K562 (cell line): ENCODE results near the gene GDF2. TPM values are rescaled to one million over a fixed set of nuclear protein-coding genes. Genes with fewer than 3 reads are reported as not detected.

Experiments
- FOXJ2 ChIP-seq: fragments of 200-800 bp; sonication (Bioruptor generic); IDR thresholded peaks from 2 replicates; pipeline ENCODE4 v1.6.1; 2016; ENCODE audit warnings: missing genetic modification characterization, missing compliant biosample characterization
- KHSRP ChIP-seq: fragments of 450-650 bp; IDR thresholded peaks from 2 replicates; pipeline ENCODE4 v1.6.1; 2017
- KLF16 ChIP-seq: IDR thresholded peaks from 2 replicates; pipeline ENCODE4 v1.6.1; 2016; ENCODE audit warnings: antibody characterized with exemption
- MYBL2 ChIP-seq, 2 experiments: fragments of 450-650 bp in 1 of 2; sonication (generic) in 1 of 2; formaldehyde crosslinking in 1 of 2; IDR thresholded peaks; 2 replicates each; pipeline versions ENCODE4 v1.6.1 to v1.8.1; 2017 to 2022; ENCODE audit warnings: borderline replicate concordance in 1 of 2, inconsistent platforms in 1 of 2, low read depth in 1 of 2, mild to moderate bottlenecking in 1 of 2, missing genetic modification reagents in 1 of 2, moderate library complexity in 1 of 2
- NR2F6 ChIP-seq: fragments of 450-650 bp; formaldehyde crosslinking; IDR thresholded peaks from 2 replicates; pipeline ENCODE4 v1.4.0; 2020; ENCODE audit warnings: mild to moderate bottlenecking
- POLR2A ChIP-seq: fragments of 450-650 bp; conservative IDR thresholded peaks from 2 replicates; pipeline ENCODE4 v1.6.1; 2016
- POLR2AphosphoS2 ChIP-seq: IDR thresholded peaks from 2 replicates; pipeline ENCODE4 v1.6.1; 2012; ENCODE audit warnings: low read length, improper control_type of control experiment
- PPARD ChIP-seq: fragments of 250-450 bp; sonication (Bioruptor Pico); IDR thresholded peaks from 2 replicates; pipeline ENCODE4 v1.8.0; 2022; ENCODE audit warnings: inconsistent platforms, mild to moderate bottlenecking, moderate library complexity
- RCOR1 ChIP-seq, 2 experiments: IDR thresholded peaks; 2 replicates each; pipeline ENCODE4 v1.6.1; 2012; ENCODE audit warnings: low read depth in 2 of 2, low read length in 2 of 2, borderline replicate concordance in 1 of 2, improper control_type of control experiment in 1 of 2
- SMC3 ChIP-seq: conservative IDR thresholded peaks from 2 replicates; pipeline ENCODE4 v1.6.1; 2011; ENCODE audit warnings: low read depth, low read length, improper control_type of control experiment; ENCODE audit not compliant: insufficient read depth
- SRSF1 ChIP-seq: fragments of 200-400 bp; formaldehyde crosslinking; IDR thresholded peaks from 2 replicates; pipeline ENCODE4 v1.6.1; 2017; ENCODE audit warnings: mild to moderate bottlenecking, low read depth, low read length, moderate library complexity
- SRSF9 ChIP-seq: fragments of 200-400 bp; formaldehyde crosslinking; IDR thresholded peaks from 2 replicates; pipeline ENCODE4 v1.6.1; 2017; ENCODE audit warnings: low read depth, low read length, borderline replicate concordance
- STAT5A ChIP-seq: IDR thresholded peaks from 2 replicates; pipeline ENCODE4 v1.6.1; 2012; ENCODE audit warnings: low read length, inconsistent platforms, borderline replicate concordance
- ZKSCAN3 ChIP-seq: fragments of 250-450 bp; sonication (Bioruptor Pico); IDR thresholded peaks from 2 replicates; pipeline ENCODE4 v1.4.0; 2020
- ZNF311 ChIP-seq: fragments of 250-450 bp; sonication (Bioruptor Pico); IDR thresholded peaks from 2 replicates; pipeline ENCODE4 v1.4.0; 2020; ENCODE audit warnings: mild to moderate bottlenecking, moderate library complexity
- ZNF316 ChIP-seq: fragments of 450-650 bp; IDR thresholded peaks from 2 replicates; pipeline ENCODE4 v1.6.1; 2016
- ZNF407 ChIP-seq: fragments of 450-650 bp; IDR thresholded peaks from 2 replicates; pipeline ENCODE4 v1.6.1; 2016; ENCODE audit warnings: low read depth
- ZNF717 ChIP-seq: fragments of 250-450 bp; sonication (Bioruptor Pico); IDR thresholded peaks from 2 replicates; pipeline ENCODE4 v1.5.0; 2021
- polyA plus RNA-seq, 8 experiments: library from polyadenylated mRNA; depleted of rRNA in 4 of 8; stranded (reverse) in 5 of 8; unstranded in 3 of 8; fragments of >200 nt; fragmentation: Nextera tagmentation in 2 of 8; fragmentation: Illumina TruSeq in 1 of 8; extraction: Ambion mirVana in 2 of 8; extraction: Trizol in 1 of 8; gene quantifications; 2 replicates each; pipeline versions ENCODE4 v1.2.1 to v1.2.3, GENCODE V29; 2011 to 2014; ENCODE audit warnings: inconsistent platforms in 1 of 8, missing spikeins in 1 of 8
- total RNA-seq, 7 experiments: library from RNA; depleted of rRNA in 6 of 7; stranded (reverse); fragments of >200 nt in 6 of 7; fragmentation: Illumina TruSeq in 2 of 7; extraction: Trizol in 2 of 7; gene quantifications; 2 replicates each; pipeline versions ENCODE4 v1.2.1 to v1.2.3, GENCODE V29; 2011 to 2021; ENCODE audit warnings: low replicate concordance in 1 of 7
- TF ChIP-seq, protein P1 (sequence below): sonication (generic); formaldehyde crosslinking; IDR thresholded peaks from 2 replicates; pipeline ENCODE4 v1.8.0; 2023; ENCODE audit warnings: mild to moderate bottlenecking, missing genetic modification reagents
- TF ChIP-seq, protein P2 (sequence below): sonication (generic); formaldehyde crosslinking; IDR thresholded peaks from 2 replicates; pipeline ENCODE4 v1.5.0; 2020; ENCODE audit warnings: missing genetic modification reagents

The GDF2 gene
- total and polyA plus RNA-seq, 9 of the 15 experiments (the other 6 are each of a cell fraction or from before 2014, with no cell fraction given) = 0.08 to 0.58 (median 0.27) TPM; not detected in 2

GRCh38 chr10:47306387-47307210 lies 15.7 kb upstream of the GDF2 start (continued):
- TF ChIP-seq ZNF407 = peak; percentile 48; the same call in 1 of the 2 replicates
- no peak for TF ChIP-seq ZKSCAN3 (CRISPR knock-in tag)
- no peak for TF ChIP-seq STAT5A
- peak; percentile 54 to 95; a peak in 2 of 4 replicates for TF ChIP-seq RCOR1 (IDR thresholded peaks at IDR 0.05; ENCODE audit: borderline replicate concordance in 1 of 2, low read depth in 2 of 2, low read length in 2 of 2)
- TF ChIP-seq KLF16 = no peak
- TF ChIP-seq SRSF9 = no peak
- TF ChIP-seq MYBL2 (IDR thresholded peaks at IDR 0.05; ENCODE audit: low read depth) = no peak
- no peak for TF ChIP-seq MYBL2 (CRISPR knock-in tag; IDR thresholded peaks at IDR 0.05; ENCODE audit: borderline replicate concordance)
- no peak for TF ChIP-seq KHSRP
- TF ChIP-seq, protein P1, sequence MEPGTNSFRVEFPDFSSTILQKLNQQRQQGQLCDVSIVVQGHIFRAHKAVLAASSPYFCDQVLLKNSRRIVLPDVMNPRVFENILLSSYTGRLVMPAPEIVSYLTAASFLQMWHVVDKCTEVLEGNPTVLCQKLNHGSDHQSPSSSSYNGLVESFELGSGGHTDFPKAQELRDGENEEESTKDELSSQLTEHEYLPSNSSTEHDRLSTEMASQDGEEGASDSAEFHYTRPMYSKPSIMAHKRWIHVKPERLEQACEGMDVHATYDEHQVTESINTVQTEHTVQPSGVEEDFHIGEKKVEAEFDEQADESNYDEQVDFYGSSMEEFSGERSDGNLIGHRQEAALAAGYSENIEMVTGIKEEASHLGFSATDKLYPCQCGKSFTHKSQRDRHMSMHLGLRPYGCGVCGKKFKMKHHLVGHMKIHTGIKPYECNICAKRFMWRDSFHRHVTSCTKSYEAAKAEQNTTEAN (CRISPR knock-in tag) = no peak
- no peak for TF ChIP-seq ZNF311
- no peak for TF ChIP-seq NR2F6 (CRISPR knock-in tag)
- TF ChIP-seq POLR2A = no peak
- no peak for TF ChIP-seq ZNF316
- TF ChIP-seq, protein P2, sequence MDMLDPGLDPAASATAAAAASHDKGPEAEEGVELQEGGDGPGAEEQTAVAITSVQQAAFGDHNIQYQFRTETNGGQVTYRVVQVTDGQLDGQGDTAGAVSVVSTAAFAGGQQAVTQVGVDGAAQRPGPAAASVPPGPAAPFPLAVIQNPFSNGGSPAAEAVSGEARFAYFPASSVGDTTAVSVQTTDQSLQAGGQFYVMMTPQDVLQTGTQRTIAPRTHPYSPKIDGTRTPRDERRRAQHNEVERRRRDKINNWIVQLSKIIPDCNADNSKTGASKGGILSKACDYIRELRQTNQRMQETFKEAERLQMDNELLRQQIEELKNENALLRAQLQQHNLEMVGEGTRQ (CRISPR knock-in tag) = no peak
- no peak for TF ChIP-seq SMC3
- no peak for TF ChIP-seq SRSF1
- TF ChIP-seq FOXJ2 (tag) = no peak
- no peak for TF ChIP-seq PPARD (CRISPR knock-in tag)
- no peak for TF ChIP-seq ZNF717 (CRISPR knock-in tag)
- TF ChIP-seq POLR2AphosphoS2 = no peak
